Fibroblast of lung (primary cell): ENCODE data around the gene STXBP6. TPM values are rescaled to one million over a fixed set of nuclear protein-coding genes. Genes with fewer than 3 reads are reported as not detected.

ENCODE experiments used
- DNase-seq, 2 donors: peaks; one replicate each; pipeline versions ENCODE4 v3.0.0 to v3.0.0-alpha.2; 2010; ENCODE audit warnings: low read depth in 2 of 2
- H2AFZ ChIP-seq: 2 replicates; pipeline ENCODE4 v1.5.1; 2012; ENCODE audit warnings: low read length, control low read depth, inconsistent platforms
- H3K27ac ChIP-seq: 2 replicates; pipeline ENCODE4 v1.5.1; 2011; ENCODE audit warnings: low read length, control low read depth; ENCODE audit not compliant: insufficient read depth
- H3K27me3 ChIP-seq: 2 replicates; pipeline ENCODE4 v1.5.1; 2011; ENCODE audit warnings: mild to moderate bottlenecking, low read length; ENCODE audit not compliant: control insufficient read depth, insufficient read depth
- H3K36me3 ChIP-seq: 2 replicates; pipeline ENCODE4 v1.5.1; 2011; ENCODE audit warnings: low read length; ENCODE audit not compliant: control insufficient read depth, insufficient read depth
- H3K4me1 ChIP-seq: 2 replicates; pipeline ENCODE4 v1.5.1; 2011; ENCODE audit warnings: low read length; ENCODE audit not compliant: control insufficient read depth, insufficient read depth; ENCODE audit errors: extremely low read depth
- H3K4me2 ChIP-seq: 2 replicates; pipeline ENCODE4 v1.5.1; 2011; ENCODE audit warnings: low read length, control low read depth; ENCODE audit not compliant: insufficient read depth; ENCODE audit errors: extremely low read depth
- H3K4me3 ChIP-seq, 4 experiments: fragments of 200-600 bp in 1 of 4; sonication (generic) in 1 of 4; replicated peaks in 1 of 4; 2 replicates each; pipeline ENCODE4 v1.5.1; 2011 to 2016; ENCODE audit warnings: low read length in 4 of 4, low read depth in 3 of 4, mild to moderate bottlenecking in 3 of 4, control low read depth in 2 of 4, inconsistent platforms in 1 of 4, mixed read lengths in 1 of 4; ENCODE audit not compliant: insufficient read depth in 1 of 4; ENCODE audit errors: control extremely low read depth in 1 of 4
- H3K79me2 ChIP-seq: 2 replicates; pipeline ENCODE4 v1.5.1; 2012; ENCODE audit warnings: mild to moderate bottlenecking, low read length, inconsistent platforms; ENCODE audit not compliant: control insufficient read depth, insufficient read depth
- H3K9ac ChIP-seq: 2 replicates; pipeline ENCODE4 v1.5.1; 2011; ENCODE audit warnings: mild to moderate bottlenecking, low read length, control low read depth; ENCODE audit not compliant: insufficient read depth
- H3K9me3 ChIP-seq: 2 replicates; pipeline ENCODE4 v1.5.1; 2012; ENCODE audit warnings: low read depth, low read length; ENCODE audit not compliant: control insufficient read depth, insufficient read depth
- H4K20me1 ChIP-seq: 2 replicates; pipeline ENCODE4 v1.5.1; 2011; ENCODE audit warnings: low read length; ENCODE audit not compliant: control insufficient read depth, insufficient read depth; ENCODE audit errors: extremely low read depth
- CTCF ChIP-seq, 2 donors: IDR thresholded peaks in 1 of 2; conservative IDR thresholded peaks in 1 of 2; 1 replicate in 1 of 2; 2 replicates in 1 of 2; pipeline ENCODE4 v1.5.1; 2011 to 2012; ENCODE audit warnings: low read length in 2 of 2, control low read depth in 1 of 2, inconsistent platforms in 1 of 2, low read depth in 1 of 2, mild to moderate bottlenecking in 1 of 2
- EZH2 ChIP-seq: IDR thresholded peaks from 2 replicates; pipeline ENCODE4 v1.5.1; 2012; ENCODE audit warnings: low read length, control low read depth, mild to moderate bottlenecking; ENCODE audit errors: missing control alignments
- polyA plus RNA-seq, 2 donors: library from polyadenylated mRNA; depleted of rRNA in 1 of 2; stranded (reverse) in 1 of 2; unstranded in 1 of 2; fragments of >200 nt; gene quantifications; 2 replicates each; pipeline ENCODE4 v1.2.1, GENCODE V29; 2011 to 2012; ENCODE audit warnings: missing spikeins in 1 of 2
- total RNA-seq: library from RNA; depleted of rRNA; stranded (reverse); fragments of >200 nt; gene quantifications from 2 replicates; pipeline ENCODE4 v1.2.1, GENCODE V29; 2014

STXBP6 gene
- total and polyA plus RNA-seq, 2 donors (not counting 1 experiment from before 2014, with no cell fraction given), result 4.5 to 17.8 TPM

- Histone ChIP-seq H3K36me3 (no peaks in the 10 kb centered on the region), H2AFZ (no peak overlapping the region), H3K4me1 (peaks cover 4% of the 10 kb centered on the region), H3K9ac (no peak overlapping the region), H3K79me2 (no peaks in the 10 kb centered on the region), H4K20me1 (no peaks in the 10 kb centered on the region), H3K4me2 (no peak overlapping the region), H3K9me3 (no peaks in the 10 kb centered on the region), H3K4me3 (no peak overlapping the region), H3K27ac (peak overlapping the region; percentile 38), H3K27me3 (no peaks in the 10 kb centered on the region)
- peak; percentile 55 to 92 for DNase-seq
- TF ChIP-seq EZH2, result no peak
- no peak for TF ChIP-seq CTCF (conservative IDR thresholded peaks at IDR 0.05 in 1 of 2, IDR thresholded peaks at IDR 0.05 in 1 of 2; ENCODE audit: low read depth in 1 of 2, low read length in 2 of 2)
Observed at GRCh38 chr14:24960816-24961215, 89.1 kb downstream of the STXBP6 start.

GRCh38 chr14:24959791-24960331, 90.1 kb downstream of the STXBP6 start:
- Histone ChIP-seq H3K9ac (no peak overlapping the region), H3K9me3 (no peaks in the 10 kb centered on the region), H3K4me3 (no peak overlapping the region), H3K79me2 (no peaks in the 10 kb centered on the region), H3K4me2 (peak overlapping the region; percentile 20), H3K27ac (peak overlapping the region; percentile 16), H4K20me1 (no peaks in the 10 kb centered on the region), H3K4me1 (peaks cover 4% of the 10 kb centered on the region), H3K27me3 (no peaks in the 10 kb centered on the region), H2AFZ (no peak overlapping the region), H3K36me3 (no peaks in the 10 kb centered on the region)
- TF ChIP-seq EZH2, result no peak
- peak in 1 of 2 donors; percentile 89 for DNase-seq

GRCh38 chr14:24958271-24958670, 91.7 kb downstream of the STXBP6 start:
- Histone ChIP-seq H3K79me2 (no peaks in the 10 kb centered on the region), H3K9ac (no peak overlapping the region), H2AFZ (no peak overlapping the region), H3K4me3 (no peak overlapping the region), H3K4me1 (peaks cover 4% of the 10 kb centered on the region), H4K20me1 (no peaks in the 10 kb centered on the region), H3K27me3 (no peaks in the 10 kb centered on the region), H3K27ac (no peak overlapping the region), H3K36me3 (no peaks in the 10 kb centered on the region), H3K4me2 (no peak overlapping the region), H3K9me3 (no peaks in the 10 kb centered on the region)
- TF ChIP-seq EZH2, result no peak
- no peak for TF ChIP-seq CTCF (conservative IDR thresholded peaks at IDR 0.05 in 1 of 2, IDR thresholded peaks at IDR 0.05 in 1 of 2; ENCODE audit: low read depth in 1 of 2, low read length in 2 of 2)
- DNase-seq, result peak in 1 of 2 donors; percentile 30
